ENCODE measurements around the gene INS. TPM values are rescaled to one million over a fixed set of nuclear protein-coding genes. Genes with fewer than 3 reads are reported as not detected.

INS gene
- total RNA-seq, 4 donors from 2014 or later: not detected

DNA sequence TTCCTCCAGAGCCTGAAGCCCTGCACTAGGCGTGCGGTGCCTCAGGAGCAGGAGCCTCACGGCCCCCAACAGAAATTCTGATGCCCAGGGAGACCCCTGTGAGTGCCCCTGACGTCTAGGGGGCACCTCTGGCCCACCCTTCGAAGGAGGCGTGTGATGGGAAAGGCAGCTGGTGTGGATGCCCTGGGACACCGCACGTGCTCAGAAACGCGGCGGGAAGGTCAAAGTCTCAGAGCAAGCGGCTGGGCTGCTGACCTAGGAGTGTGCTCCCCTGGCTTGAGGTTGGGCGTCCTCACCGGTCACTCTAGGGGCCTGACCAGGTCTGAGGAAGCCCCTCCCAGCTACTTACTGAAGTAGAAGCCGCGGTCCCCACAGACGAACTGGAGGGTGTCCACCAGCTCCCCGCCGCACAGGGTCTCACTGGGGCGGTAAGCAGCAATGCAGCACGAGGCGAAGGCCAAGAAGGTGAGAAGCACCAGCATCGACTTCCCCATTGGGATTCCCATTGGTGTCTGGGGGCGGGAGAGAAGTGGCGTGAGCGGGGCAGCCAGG lies 25.9 kb downstream of the INS start:
- WGBS, 2 donors: 88 to 89% methylated on average over 23 to 26 of the region's 26 CpGs
- no peak for DNase-seq
- intact Hi-C loops (cut with DNase I): no loop called here
- Histone ChIP-seq H3K27me3 (peaks cover 15% of the 10 kb centered on the region), H3K4me1 (peaks cover 6 to 18% of the 10 kb centered on the region in 2 donors), H3K27ac (no peak overlapping the region), H3K4me3 (replicated peaks in 1 of 3) (no peak overlapping the region), H3K9me3 (no peaks in the 10 kb centered on the region), H3K36me3 (no peaks in the 10 kb centered on the region)
- TF ChIP-seq, protein P1, sequence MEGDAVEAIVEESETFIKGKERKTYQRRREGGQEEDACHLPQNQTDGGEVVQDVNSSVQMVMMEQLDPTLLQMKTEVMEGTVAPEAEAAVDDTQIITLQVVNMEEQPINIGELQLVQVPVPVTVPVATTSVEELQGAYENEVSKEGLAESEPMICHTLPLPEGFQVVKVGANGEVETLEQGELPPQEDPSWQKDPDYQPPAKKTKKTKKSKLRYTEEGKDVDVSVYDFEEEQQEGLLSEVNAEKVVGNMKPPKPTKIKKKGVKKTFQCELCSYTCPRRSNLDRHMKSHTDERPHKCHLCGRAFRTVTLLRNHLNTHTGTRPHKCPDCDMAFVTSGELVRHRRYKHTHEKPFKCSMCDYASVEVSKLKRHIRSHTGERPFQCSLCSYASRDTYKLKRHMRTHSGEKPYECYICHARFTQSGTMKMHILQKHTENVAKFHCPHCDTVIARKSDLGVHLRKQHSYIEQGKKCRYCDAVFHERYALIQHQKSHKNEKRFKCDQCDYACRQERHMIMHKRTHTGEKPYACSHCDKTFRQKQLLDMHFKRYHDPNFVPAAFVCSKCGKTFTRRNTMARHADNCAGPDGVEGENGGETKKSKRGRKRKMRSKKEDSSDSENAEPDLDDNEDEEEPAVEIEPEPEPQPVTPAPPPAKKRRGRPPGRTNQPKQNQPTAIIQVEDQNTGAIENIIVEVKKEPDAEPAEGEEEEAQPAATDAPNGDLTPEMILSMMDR (IDR thresholded peaks at IDR 0.05): no peak
- no peak for TF ChIP-seq POLR2A (IDR thresholded peaks at IDR 0.05)

DNA sequence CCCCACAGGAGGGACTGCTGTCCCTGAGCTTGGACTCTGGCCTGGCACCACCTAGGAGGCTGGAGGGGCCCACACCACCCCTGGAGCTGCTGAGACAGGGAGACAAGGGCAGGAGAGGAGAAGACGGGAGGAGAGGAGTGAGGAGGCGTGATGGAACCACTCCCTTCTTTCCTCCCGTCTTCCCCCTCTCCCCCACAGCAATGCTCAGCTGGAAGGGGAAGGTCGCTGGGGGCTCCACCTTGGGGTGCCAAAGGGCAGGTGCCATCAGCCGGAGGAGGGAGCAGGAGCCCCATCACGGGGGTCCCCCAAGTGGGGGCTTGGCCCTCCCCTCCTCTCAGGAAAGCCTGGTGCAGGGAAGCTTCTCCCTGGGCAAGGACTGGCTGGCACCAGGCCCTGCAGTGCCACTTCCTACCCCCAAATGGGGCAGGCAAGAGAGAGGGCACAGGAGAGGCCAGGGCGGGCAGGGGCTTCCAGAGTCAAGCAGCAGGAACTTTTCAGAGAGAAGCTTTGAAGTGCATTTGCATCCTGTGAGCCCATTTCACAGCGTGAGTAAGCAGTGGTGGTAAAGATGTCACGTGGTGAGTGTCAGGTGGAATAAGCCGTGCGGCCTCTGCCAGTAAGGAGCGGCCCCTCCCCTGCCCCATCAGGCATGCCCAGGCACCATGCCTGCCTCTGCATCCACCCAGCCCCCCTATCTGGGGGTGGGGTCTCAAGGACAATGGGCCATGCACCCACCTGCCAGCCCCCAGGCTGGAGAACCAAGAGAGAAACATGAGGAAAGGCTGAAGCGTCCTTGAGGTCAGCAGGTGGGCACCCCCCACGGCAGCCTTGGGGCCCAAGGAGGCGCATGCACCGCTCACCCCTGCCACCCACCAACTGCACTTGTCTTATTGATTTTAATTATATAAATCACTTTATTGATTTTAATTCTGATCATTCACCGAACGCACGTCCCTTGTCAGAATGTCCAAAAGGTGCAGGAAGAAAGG lies 26.7 kb downstream of the INS start:
- H3K4me1 ChIP-seq: peaks cover 6 to 11% of the 10 kb centered on the region in 2 donors
- H3K27ac ChIP-seq: no peak overlapping the region
- no peak overlapping the region for H3K4me3 ChIP-seq (replicated peaks in 1 of 3)
- H3K9me3 ChIP-seq: no peaks in the 10 kb centered on the region
- TF ChIP-seq, protein P1 (IDR thresholded peaks at IDR 0.05): no peak
- TF ChIP-seq POLR2A (IDR thresholded peaks at IDR 0.05): no peak
- peaks cover 9% of the 10 kb centered on the region for H3K27me3 ChIP-seq
- WGBS, 2 donors: 78 to 80% methylated on average over 17 to 18 of the region's 19 CpGs
- intact Hi-C loops (cut with DNase I): no loop called here
- no peaks in the 10 kb centered on the region for H3K36me3 ChIP-seq
- DNase-seq: no peak

DNA sequence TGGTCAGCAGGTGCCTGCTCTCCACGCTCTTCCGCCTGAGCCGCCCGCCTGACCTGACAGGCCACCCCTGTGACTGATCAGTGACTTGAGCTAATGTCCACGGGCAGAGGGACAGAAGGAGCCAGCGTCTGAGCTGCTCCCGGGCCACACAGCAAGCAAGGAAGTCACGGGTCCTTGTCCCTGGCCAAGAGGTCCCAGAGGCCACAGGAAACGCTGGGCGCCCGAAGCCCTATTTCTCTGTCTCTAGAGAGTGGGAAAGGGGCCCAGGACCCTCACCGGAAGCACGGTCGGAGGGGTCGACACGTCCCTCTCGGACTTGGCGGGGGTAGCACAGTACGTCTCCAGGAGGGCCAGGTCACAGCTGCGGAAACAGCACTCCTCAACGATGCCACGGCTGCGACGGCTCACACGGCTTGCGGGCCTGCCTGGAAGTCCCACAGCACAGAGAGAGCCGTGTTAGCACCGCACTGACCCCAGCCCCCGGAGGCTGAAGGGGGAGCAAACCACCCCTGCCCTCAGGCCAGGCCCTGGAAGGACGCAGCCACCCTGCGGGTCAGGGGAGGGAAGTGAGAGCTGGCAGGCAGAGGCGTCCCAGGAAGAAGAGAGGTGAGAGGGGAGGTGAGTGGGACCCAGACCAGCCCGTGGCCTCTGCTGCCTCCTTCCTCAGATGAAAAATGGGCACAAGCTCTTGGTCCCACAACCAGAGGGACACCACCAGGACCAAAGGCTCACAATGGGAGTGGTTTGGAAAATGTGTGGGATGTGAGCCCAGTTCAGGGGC lies 27.6 kb downstream of the INS start:
- H3K9me3 ChIP-seq: no peaks in the 10 kb centered on the region
- no peak overlapping the region for H3K27ac ChIP-seq
- WGBS, 2 donors: 41 to 47% methylated on average over 30 of the region's 33 CpGs
- TF ChIP-seq POLR2A (IDR thresholded peaks at IDR 0.05): no peak
- TF ChIP-seq, protein P1 (IDR thresholded peaks at IDR 0.05): no peak
- intact Hi-C loops (cut with DNase I): no loop called here
- H3K4me1 ChIP-seq: peaks cover 6 to 11% of the 10 kb centered on the region in 2 donors
- H3K4me3 ChIP-seq (replicated peaks in 1 of 3): no peak overlapping the region
- DNase-seq: no peak
- no peaks in the 10 kb centered on the region for H3K36me3 ChIP-seq
- peaks cover 3% of the 10 kb centered on the region for H3K27me3 ChIP-seq

DNA sequence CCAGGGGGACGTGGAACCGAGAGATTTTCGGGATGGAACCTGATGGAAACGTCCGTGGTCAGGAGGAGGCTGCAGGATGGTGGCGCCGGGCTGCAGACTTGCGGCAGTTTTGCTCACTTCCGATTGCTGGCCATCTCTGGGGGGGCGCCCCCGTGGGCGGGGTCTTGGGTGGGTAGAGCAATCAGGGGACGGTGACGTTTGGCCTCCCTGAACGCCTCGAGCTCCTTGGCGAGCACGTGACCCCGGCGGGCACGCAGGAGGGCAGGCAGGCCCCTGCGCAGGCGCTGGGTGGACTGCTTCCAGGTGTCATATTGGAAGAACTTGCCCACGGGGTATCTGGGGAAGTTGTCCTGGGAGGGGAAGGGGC lies 28.2 kb downstream of the INS start:
- peaks cover 3% of the 10 kb centered on the region for H3K27me3 ChIP-seq
- no peak for DNase-seq
- no peaks in the 10 kb centered on the region for H3K9me3 ChIP-seq
- TF ChIP-seq, protein P1 (IDR thresholded peaks at IDR 0.05): no peak
- no peak for TF ChIP-seq POLR2A (IDR thresholded peaks at IDR 0.05)
- peaks cover 6 to 7% of the 10 kb centered on the region in 2 donors for H3K4me1 ChIP-seq
- intact Hi-C loops (cut with DNase I): no loop called here
- H3K4me3 ChIP-seq (replicated peaks in 1 of 3): no peak overlapping the region
- H3K27ac ChIP-seq: no peak overlapping the region
- WGBS, 2 donors: 46% methylated on average over 17 to 24 of the region's 24 CpGs
- no peaks in the 10 kb centered on the region for H3K36me3 ChIP-seq

Measured in thyroid gland (tissue), 4 donors.